OCI-LY3 (cell line): ENCODE measurements around the gene HSD17B2.

Experiments used
- H2AFZ ChIP-seq: fragments of 200-600, 300-600 bp; shearing (Covaris generic); 2 replicates; pipeline ENCODE4 v1.6.0; 2014; ENCODE audit warnings: antibody characterized with exemption, low read depth, low read length
- H3K27ac ChIP-seq: fragments of 200-600, 300-600 bp; sonication (generic); 2 replicates; pipeline ENCODE4 v1.5.1; 2014; ENCODE audit warnings: mild to moderate bottlenecking, low read length, moderate library complexity, mixed read lengths
- H3K27me3 ChIP-seq: fragments of 200-600, 300-600 bp; sonication (generic); 2 replicates; pipeline ENCODE4 v1.6.1; 2014; ENCODE audit warnings: low read depth, low read length, mixed read lengths
- H3K36me3 ChIP-seq: fragments of 200-600, 300-600 bp; sonication (generic); replicated peaks from 2 replicates; pipeline ENCODE3; 2014; ENCODE audit warnings: low read depth, low read length, mixed read lengths
- H3K4me1 ChIP-seq: fragments of 300-600, 200-600 bp; sonication (generic); 2 replicates; pipeline ENCODE4 v1.6.1; 2014; ENCODE audit warnings: low read length, mixed read lengths
- H3K4me2 ChIP-seq: fragments of 200-600, 300-600 bp; sonication (generic); 2 replicates; pipeline ENCODE4 v1.6.1; 2014; ENCODE audit warnings: low read length, mixed read lengths
- H3K4me3 ChIP-seq: fragments of 300-600, 200-600 bp; sonication (generic); 2 replicates; pipeline ENCODE4 v1.5.1; 2014; ENCODE audit warnings: antibody characterized with exemption, mild to moderate bottlenecking, low read length, moderate library complexity
- H3K79me2 ChIP-seq: fragments of 300-600, 200-600 bp; shearing (Covaris generic); 2 replicates; pipeline ENCODE4 v1.6.1; 2014; ENCODE audit warnings: mild to moderate bottlenecking, low read length, mixed read lengths
- H3K9ac ChIP-seq: fragments of 300-600, 200-600 bp; shearing (Covaris generic); 2 replicates; pipeline ENCODE4 v1.6.0; 2014; ENCODE audit warnings: mild to moderate bottlenecking, low read length, moderate library complexity
- H3K9me3 ChIP-seq: fragments of 200-600, 300-600 bp; shearing (Covaris generic); 2 replicates; pipeline ENCODE4 v1.6.1; 2014; ENCODE audit warnings: low read length, mixed read lengths; ENCODE audit not compliant: insufficient read depth
- H4K20me1 ChIP-seq: fragments of 200-600, 300-600 bp; sonication (generic); 2 replicates; pipeline ENCODE4 v1.6.1; 2016; ENCODE audit warnings: low read length, mixed read lengths; ENCODE audit not compliant: insufficient read depth
- EZH2phosphoT487 ChIP-seq: fragments of 200-600 bp; shearing (Covaris generic); IDR thresholded peaks from 2 replicates; pipeline ENCODE4 v1.6.1; 2018; ENCODE audit warnings: antibody characterized with exemption, mixed run types, low read depth
- TF ChIP-seq, protein P1 (sequence below): fragments of 200-600, 300-600 bp; sonication (generic); IDR thresholded peaks from 2 replicates; pipeline ENCODE4 v1.5.1; 2014; ENCODE audit warnings: antibody characterized with exemption, low read length, low read depth

The HSD17B2 gene

DNA sequence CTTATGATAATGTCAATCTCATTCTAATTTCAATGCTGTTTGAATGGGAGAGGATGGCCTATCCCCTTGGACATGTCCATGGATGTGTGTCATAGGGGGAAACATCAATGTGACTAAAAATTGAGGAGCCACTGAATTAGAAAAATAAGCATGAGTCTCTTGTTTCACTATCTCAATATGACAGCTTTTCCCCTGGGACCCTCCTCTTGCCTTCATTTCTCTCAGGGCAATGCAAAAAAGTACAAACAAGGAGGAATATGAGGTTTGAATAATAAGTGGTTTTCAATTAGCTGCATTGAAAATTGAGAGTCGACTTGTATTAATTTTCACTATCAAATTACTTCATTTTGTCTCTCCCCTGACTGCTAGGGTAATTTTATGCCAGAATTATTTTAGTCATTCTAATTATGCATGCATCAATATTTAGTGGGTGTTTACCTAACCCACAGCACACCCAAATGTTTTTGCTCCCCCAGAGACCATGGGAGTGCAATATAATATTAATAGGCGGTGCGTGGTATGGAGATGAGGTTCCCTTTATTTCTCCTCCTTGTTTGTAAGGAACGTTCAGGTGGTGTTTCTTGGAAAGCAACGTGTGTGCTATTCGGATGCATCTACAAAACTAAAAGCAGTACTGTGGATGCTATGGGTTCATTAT lies 17.0 kb upstream of the HSD17B2 start:
- no peaks in the 10 kb centered on the region for H3K79me2 ChIP-seq
- no peaks in the 10 kb centered on the region for H4K20me1 ChIP-seq
- H3K4me2 ChIP-seq, result no peak overlapping the region
- no peak overlapping the region for H3K4me3 ChIP-seq
- no peak overlapping the region for H3K27ac ChIP-seq
- peaks cover 2% of the 10 kb centered on the region; the same call in 1 of the 2 replicates for H3K4me1 ChIP-seq
- H3K27me3 ChIP-seq, result peaks cover 38% of the 10 kb centered on the region
- H2AFZ ChIP-seq, result no peak overlapping the region
- H3K9ac ChIP-seq, result no peak overlapping the region
- 0 out of 2 replicates have a peak, but pooled peaks cover 6% of the 10 kb centered on the region for H3K9me3 ChIP-seq
- no peak for TF ChIP-seq EZH2phosphoT487
- TF ChIP-seq, protein P1, sequence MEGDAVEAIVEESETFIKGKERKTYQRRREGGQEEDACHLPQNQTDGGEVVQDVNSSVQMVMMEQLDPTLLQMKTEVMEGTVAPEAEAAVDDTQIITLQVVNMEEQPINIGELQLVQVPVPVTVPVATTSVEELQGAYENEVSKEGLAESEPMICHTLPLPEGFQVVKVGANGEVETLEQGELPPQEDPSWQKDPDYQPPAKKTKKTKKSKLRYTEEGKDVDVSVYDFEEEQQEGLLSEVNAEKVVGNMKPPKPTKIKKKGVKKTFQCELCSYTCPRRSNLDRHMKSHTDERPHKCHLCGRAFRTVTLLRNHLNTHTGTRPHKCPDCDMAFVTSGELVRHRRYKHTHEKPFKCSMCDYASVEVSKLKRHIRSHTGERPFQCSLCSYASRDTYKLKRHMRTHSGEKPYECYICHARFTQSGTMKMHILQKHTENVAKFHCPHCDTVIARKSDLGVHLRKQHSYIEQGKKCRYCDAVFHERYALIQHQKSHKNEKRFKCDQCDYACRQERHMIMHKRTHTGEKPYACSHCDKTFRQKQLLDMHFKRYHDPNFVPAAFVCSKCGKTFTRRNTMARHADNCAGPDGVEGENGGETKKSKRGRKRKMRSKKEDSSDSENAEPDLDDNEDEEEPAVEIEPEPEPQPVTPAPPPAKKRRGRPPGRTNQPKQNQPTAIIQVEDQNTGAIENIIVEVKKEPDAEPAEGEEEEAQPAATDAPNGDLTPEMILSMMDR, result no peak
- H3K36me3 ChIP-seq, result no peaks in the 10 kb centered on the region

DNA sequence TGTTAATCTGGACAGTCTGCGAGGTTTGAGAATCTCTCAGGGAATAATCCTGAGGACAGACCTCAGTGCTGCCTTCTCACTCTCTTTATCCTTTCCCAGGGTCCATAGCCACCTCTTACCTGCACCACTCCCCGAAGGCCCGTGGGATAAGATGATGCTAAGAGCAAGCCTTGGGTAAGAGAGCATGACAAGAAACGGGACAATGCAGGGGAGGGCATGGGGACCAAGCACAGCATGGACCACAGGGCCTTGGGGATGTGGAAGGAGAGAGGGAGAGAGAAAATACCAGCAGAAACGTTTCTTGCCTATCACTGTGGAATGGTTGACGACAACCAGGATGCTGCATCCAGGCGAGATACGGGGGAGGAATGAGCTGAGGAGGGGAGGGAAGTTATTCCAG lies 15.5 kb upstream of the HSD17B2 start:
- Histone ChIP-seq H3K27me3 (peaks cover 51% of the 10 kb centered on the region), H3K79me2 (no peaks in the 10 kb centered on the region), H3K36me3 (no peaks in the 10 kb centered on the region), H3K4me1 (no peaks in the 10 kb centered on the region), H3K9me3 (0 out of 2 replicates have a peak, but pooled peaks cover 6% of the 10 kb centered on the region), H2AFZ (no peak overlapping the region), H3K4me3 (no peak overlapping the region), H3K9ac (no peak overlapping the region), H4K20me1 (no peaks in the 10 kb centered on the region), H3K4me2 (no peak overlapping the region), H3K27ac (no peak overlapping the region)
- TF ChIP-seq EZH2phosphoT487, result no peak
- TF ChIP-seq, protein P1, result no peak

DNA sequence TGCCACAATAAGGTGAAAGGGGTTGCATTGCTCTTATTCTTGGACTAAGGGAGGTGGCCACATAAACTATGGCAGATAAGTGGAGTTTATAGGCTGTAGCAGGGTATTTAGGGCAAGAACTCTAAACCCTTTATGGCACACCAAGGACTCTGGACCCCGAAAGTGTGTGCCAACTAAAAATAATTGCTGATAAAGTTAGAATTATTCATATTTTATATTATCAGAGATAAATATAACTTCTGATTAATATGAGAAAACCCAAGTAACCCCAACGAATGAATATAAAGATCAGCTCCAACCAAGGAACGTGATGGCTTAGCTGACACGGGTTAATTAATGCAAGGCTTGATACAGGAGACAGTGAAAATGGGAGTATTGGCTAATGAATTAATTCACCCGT lies 15.0 kb upstream of the HSD17B2 start:
- no peaks in the 10 kb centered on the region for H3K36me3 ChIP-seq
- H3K79me2 ChIP-seq, result no peaks in the 10 kb centered on the region
- no peaks in the 10 kb centered on the region for H3K4me1 ChIP-seq
- H3K4me3 ChIP-seq, result no peak overlapping the region
- H2AFZ ChIP-seq, result no peak overlapping the region
- no peak overlapping the region for H3K27ac ChIP-seq
- H3K9me3 ChIP-seq, result 0 out of 2 replicates have a peak, but pooled peaks cover 3% of the 10 kb centered on the region
- TF ChIP-seq EZH2phosphoT487, result no peak
- TF ChIP-seq, protein P1, result no peak
- H4K20me1 ChIP-seq, result no peaks in the 10 kb centered on the region
- peaks cover 48% of the 10 kb centered on the region for H3K27me3 ChIP-seq
- no peak overlapping the region for H3K4me2 ChIP-seq
- H3K9ac ChIP-seq, result no peak overlapping the region

DNA sequence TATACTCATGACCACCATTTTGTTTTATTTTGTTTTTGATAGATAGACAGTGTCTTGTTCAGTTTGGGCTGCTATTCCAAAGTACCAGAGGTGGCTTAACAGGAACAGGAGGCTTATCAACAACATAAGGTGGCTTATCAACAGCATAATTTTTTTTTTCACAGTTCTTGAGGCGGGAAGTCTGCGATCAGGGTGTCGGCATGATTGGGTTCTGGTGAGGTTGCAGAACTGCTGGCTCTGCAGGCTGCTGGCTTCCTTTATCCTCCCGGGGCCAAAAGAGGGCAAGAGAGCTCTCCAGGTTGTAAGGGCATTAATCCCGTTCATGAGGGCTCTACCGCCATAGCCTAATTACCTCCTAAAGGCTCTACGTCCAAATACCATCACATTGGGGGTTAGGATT lies 11.8 kb upstream of the HSD17B2 start:
- H3K4me1 ChIP-seq, result no peaks in the 10 kb centered on the region
- peaks cover 56% of the 10 kb centered on the region for H3K27me3 ChIP-seq
- TF ChIP-seq, protein P1, result no peak
- TF ChIP-seq EZH2phosphoT487, result no peak
- H2AFZ ChIP-seq, result no peak overlapping the region
- H3K36me3 ChIP-seq, result no peaks in the 10 kb centered on the region
- no peak overlapping the region for H3K4me3 ChIP-seq
- no peak overlapping the region for H3K4me2 ChIP-seq
- no peaks in the 10 kb centered on the region for H3K79me2 ChIP-seq
- H3K9ac ChIP-seq, result no peak overlapping the region
- H3K27ac ChIP-seq, result no peak overlapping the region
- no peaks in the 10 kb centered on the region for H3K9me3 ChIP-seq
- no peaks in the 10 kb centered on the region for H4K20me1 ChIP-seq
